HepG2 (cell line): ENCODE data around the gene MYL6B. TPM values are rescaled to one million over a fixed set of nuclear protein-coding genes. Genes with fewer than 3 reads are reported as not detected.

Experiments
- AHR ChIP-seq: IDR thresholded peaks from 2 replicates; pipeline ENCODE4 v1.6.1; 2018; ENCODE audit warnings: missing genetic modification reagents, missing compliant biosample characterization
- CC2D1A ChIP-seq: sonication (generic); formaldehyde crosslinking; IDR thresholded peaks from 2 replicates; pipeline ENCODE4 v1.8.1; 2023; ENCODE audit warnings: mild to moderate bottlenecking, missing genetic modification reagents
- POLR2A ChIP-seq, 2 experiments: IDR thresholded peaks; 2 replicates each; pipeline ENCODE4 v1.6.1; 2011; ENCODE audit warnings: low read depth in 2 of 2, low read length in 2 of 2, mild to moderate bottlenecking in 1 of 2, moderate library complexity in 1 of 2; ENCODE audit not compliant: insufficient read depth in 1 of 2
- POLR2G ChIP-seq: fragments of 200-400 bp; formaldehyde crosslinking; IDR thresholded peaks from 2 replicates; pipeline ENCODE4 v1.6.1; 2018; ENCODE audit warnings: mild to moderate bottlenecking, low read depth, low read length, moderate library complexity
- SETDB1 ChIP-seq: sonication (generic); formaldehyde crosslinking; IDR thresholded peaks from 2 replicates; pipeline ENCODE4 v1.5.1; 2020; ENCODE audit warnings: missing genetic modification reagents, mild to moderate bottlenecking, borderline replicate concordance
- SRSF4 ChIP-seq: fragments of 200-400 bp; formaldehyde crosslinking; IDR thresholded peaks from one replicate; pipeline ENCODE4 v1.6.1; 2018; ENCODE audit warnings: mild to moderate bottlenecking, low read depth, low read length, moderate library complexity; ENCODE audit not compliant: poor library complexity, severe bottlenecking
- TCF7L2 ChIP-seq: IDR thresholded peaks from 2 replicates; pipeline ENCODE4 v1.6.1; 2011; ENCODE audit warnings: mild to moderate bottlenecking, low read depth, low read length, moderate library complexity
- ZFP1 ChIP-seq: IDR thresholded peaks from 2 replicates; pipeline ENCODE4 v1.6.1; 2016
- ZFP36L2 ChIP-seq: sonication (generic); formaldehyde crosslinking; IDR thresholded peaks from 2 replicates; pipeline ENCODE4 v1.4.0; 2020; ENCODE audit warnings: missing genetic modification reagents
- ZMYM2 ChIP-seq: sonication (generic); formaldehyde crosslinking; IDR thresholded peaks from 2 replicates; pipeline ENCODE4 v1.8.0; 2022; ENCODE audit warnings: mild to moderate bottlenecking, missing genetic modification reagents
- ZNF20 ChIP-seq: sonication (generic); formaldehyde crosslinking; IDR thresholded peaks from 2 replicates; pipeline ENCODE4 v1.4.0; 2020; ENCODE audit warnings: mild to moderate bottlenecking, moderate library complexity, missing genetic modification reagents
- ZNF383 ChIP-seq: sonication (generic); formaldehyde crosslinking; IDR thresholded peaks from 2 replicates; pipeline ENCODE4 v1.4.0; 2020; ENCODE audit warnings: missing genetic modification reagents, mild to moderate bottlenecking, borderline replicate concordance
- polyA plus RNA-seq, 8 experiments: library from polyadenylated mRNA; depleted of rRNA in 3 of 8; stranded (reverse) in 7 of 8; unstranded in 1 of 8; fragments of >200 nt; fragmentation: Illumina TruSeq in 4 of 8; extraction: Trizol in 4 of 8; gene quantifications; 2 replicates each; pipeline versions ENCODE4 v1.2.1 to v1.2.3, GENCODE V29; 2011 to 2016; ENCODE audit warnings: low read depth in 4 of 8, missing spikeins in 1 of 8, mixed read lengths in 1 of 8; ENCODE audit not compliant: insufficient read depth in 1 of 8
- total RNA-seq, 5 experiments: library from RNA; depleted of rRNA; stranded (reverse); fragments of >200 nt; fragmentation: Illumina TruSeq; extraction: Trizol; gene quantifications; 2 replicates each; pipeline ENCODE4 v1.2.3, GENCODE V29; 2016; ENCODE audit warnings: low read depth in 1 of 5
- TF ChIP-seq, protein P1 (sequence below): sonication (generic); formaldehyde crosslinking; IDR thresholded peaks from 2 replicates; pipeline ENCODE4 v1.4.0; 2020; ENCODE audit warnings: missing genetic modification reagents
- TF ChIP-seq, protein P2 (sequence below): sonication (generic); formaldehyde crosslinking; IDR thresholded peaks from 2 replicates; pipeline ENCODE4 v1.8.0; 2023; ENCODE audit warnings: mild to moderate bottlenecking, missing genetic modification reagents
- TF ChIP-seq, protein P3 (sequence below): sonication (generic); formaldehyde crosslinking; IDR thresholded peaks from 2 replicates; pipeline ENCODE4 v1.4.0; 2020; ENCODE audit warnings: missing genetic modification reagents
- TF ChIP-seq, protein P4 (sequence below): sonication (generic); formaldehyde crosslinking; IDR thresholded peaks from 2 replicates; pipeline ENCODE4 v1.4.0; 2020; ENCODE audit warnings: low read depth, missing genetic modification reagents

The MYL6B gene
- total and polyA plus RNA-seq, 2 of the 13 experiments (the other 11 are each of a cell fraction or from before 2014, with no cell fraction given) = 75.7 to 88.7 TPM

DNA sequence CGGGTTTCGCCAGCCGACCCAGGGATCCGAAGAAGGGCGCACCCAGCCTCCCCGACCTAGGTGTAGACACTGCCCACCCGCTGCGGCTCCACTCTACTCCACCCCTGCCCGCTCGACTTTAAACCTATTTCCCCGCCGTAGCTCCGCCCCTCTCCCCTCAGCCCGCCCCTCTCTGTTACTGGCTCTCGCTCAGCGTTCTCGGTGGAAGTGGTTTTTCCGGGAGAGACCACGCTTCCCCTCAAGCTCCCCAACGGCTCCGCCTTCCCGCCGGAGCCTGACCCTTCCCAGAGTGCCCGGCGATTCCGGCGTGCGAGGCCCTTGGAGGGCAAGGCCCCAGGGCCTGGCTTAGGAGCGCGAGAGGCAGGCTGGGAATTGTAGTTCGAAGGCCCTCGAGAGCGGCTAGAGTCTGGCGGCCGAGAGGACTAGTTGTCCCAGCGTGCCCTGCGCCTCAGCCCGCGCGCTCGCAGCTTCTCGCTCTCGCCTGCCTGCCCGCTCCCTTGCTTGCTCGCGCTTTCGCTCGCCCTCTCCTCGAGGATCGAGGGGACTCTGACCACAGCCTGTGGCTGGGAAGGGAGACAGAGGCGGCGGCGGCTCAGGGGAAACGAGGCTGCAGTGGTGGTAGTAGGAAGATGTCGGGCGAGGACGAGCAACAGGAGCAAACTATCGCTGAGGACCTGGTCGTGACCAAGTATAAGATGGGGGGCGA is 48.1 kb upstream of the MYL6B start, which contains the start of gene PA2G4 (continued):
- TF ChIP-seq, protein P1, sequence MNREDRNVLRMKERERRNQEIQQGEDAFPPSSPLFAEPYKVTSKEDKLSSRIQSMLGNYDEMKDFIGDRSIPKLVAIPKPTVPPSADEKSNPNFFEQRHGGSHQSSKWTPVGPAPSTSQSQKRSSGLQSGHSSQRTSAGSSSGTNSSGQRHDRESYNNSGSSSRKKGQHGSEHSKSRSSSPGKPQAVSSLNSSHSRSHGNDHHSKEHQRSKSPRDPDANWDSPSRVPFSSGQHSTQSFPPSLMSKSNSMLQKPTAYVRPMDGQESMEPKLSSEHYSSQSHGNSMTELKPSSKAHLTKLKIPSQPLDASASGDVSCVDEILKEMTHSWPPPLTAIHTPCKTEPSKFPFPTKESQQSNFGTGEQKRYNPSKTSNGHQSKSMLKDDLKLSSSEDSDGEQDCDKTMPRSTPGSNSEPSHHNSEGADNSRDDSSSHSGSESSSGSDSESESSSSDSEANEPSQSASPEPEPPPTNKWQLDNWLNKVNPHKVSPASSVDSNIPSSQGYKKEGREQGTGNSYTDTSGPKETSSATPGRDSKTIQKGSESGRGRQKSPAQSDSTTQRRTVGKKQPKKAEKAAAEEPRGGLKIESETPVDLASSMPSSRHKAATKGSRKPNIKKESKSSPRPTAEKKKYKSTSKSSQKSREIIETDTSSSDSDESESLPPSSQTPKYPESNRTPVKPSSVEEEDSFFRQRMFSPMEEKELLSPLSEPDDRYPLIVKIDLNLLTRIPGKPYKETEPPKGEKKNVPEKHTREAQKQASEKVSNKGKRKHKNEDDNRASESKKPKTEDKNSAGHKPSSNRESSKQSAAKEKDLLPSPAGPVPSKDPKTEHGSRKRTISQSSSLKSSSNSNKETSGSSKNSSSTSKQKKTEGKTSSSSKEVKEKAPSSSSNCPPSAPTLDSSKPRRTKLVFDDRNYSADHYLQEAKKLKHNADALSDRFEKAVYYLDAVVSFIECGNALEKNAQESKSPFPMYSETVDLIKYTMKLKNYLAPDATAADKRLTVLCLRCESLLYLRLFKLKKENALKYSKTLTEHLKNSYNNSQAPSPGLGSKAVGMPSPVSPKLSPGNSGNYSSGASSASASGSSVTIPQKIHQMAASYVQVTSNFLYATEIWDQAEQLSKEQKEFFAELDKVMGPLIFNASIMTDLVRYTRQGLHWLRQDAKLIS (CRISPR knock-in tag) = no peak; the same call in none of the 2 replicates
- TF ChIP-seq AHR (CRISPR knock-in tag) = no peak; the same call in 1 of the 2 replicates
- no peak for TF ChIP-seq SETDB1
- TF ChIP-seq POLR2G = peak; percentile 98
- TF ChIP-seq POLR2A (IDR thresholded peaks at IDR 0.05; ENCODE audit: insufficient read depth in 1 of 2, low read depth in 2 of 2, low read length in 2 of 2) = peak; percentile 91
- TF ChIP-seq CC2D1A = no peak
- peak; percentile 89 for TF ChIP-seq ZFP1
- no peak for TF ChIP-seq ZMYM2 (CRISPR knock-in tag)
- TF ChIP-seq TCF7L2 = no peak
- TF ChIP-seq SRSF4 = peak; percentile 91
- TF ChIP-seq, protein P2, sequence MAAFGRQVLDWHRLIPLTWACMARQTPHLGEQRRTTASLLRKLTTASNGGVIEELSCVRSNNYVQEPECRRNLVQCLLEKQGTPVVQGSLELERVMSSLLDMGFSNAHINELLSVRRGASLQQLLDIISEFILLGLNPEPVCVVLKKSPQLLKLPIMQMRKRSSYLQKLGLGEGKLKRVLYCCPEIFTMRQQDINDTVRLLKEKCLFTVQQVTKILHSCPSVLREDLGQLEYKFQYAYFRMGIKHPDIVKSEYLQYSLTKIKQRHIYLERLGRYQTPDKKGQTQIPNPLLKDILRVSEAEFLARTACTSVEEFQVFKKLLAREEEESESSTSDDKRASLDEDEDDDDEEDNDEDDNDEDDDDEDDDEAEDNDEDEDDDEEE (CRISPR knock-in tag) = peak; percentile 92
- 0 out of 2 replicates have a peak, but pooled peaks have one; percentile 42 for TF ChIP-seq ZFP36L2 (CRISPR knock-in tag)
- TF ChIP-seq, protein P3, sequence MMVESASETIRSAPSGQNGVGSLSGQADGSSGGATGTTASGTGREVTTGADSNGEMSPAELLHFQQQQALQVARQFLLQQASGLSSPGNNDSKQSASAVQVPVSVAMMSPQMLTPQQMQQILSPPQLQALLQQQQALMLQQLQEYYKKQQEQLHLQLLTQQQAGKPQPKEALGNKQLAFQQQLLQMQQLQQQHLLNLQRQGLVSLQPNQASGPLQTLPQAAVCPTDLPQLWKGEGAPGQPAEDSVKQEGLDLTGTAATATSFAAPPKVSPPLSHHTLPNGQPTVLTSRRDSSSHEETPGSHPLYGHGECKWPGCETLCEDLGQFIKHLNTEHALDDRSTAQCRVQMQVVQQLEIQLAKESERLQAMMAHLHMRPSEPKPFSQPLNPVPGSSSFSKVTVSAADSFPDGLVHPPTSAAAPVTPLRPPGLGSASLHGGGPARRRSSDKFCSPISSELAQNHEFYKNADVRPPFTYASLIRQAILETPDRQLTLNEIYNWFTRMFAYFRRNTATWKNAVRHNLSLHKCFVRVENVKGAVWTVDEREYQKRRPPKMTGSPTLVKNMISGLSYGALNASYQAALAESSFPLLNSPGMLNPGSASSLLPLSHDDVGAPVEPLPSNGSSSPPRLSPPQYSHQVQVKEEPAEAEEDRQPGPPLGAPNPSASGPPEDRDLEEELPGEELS (CRISPR knock-in tag) = peak; percentile 46
- peak; percentile 70; the same call in 1 of the 2 replicates for TF ChIP-seq ZNF383 (CRISPR knock-in tag)
- TF ChIP-seq, protein P4, sequence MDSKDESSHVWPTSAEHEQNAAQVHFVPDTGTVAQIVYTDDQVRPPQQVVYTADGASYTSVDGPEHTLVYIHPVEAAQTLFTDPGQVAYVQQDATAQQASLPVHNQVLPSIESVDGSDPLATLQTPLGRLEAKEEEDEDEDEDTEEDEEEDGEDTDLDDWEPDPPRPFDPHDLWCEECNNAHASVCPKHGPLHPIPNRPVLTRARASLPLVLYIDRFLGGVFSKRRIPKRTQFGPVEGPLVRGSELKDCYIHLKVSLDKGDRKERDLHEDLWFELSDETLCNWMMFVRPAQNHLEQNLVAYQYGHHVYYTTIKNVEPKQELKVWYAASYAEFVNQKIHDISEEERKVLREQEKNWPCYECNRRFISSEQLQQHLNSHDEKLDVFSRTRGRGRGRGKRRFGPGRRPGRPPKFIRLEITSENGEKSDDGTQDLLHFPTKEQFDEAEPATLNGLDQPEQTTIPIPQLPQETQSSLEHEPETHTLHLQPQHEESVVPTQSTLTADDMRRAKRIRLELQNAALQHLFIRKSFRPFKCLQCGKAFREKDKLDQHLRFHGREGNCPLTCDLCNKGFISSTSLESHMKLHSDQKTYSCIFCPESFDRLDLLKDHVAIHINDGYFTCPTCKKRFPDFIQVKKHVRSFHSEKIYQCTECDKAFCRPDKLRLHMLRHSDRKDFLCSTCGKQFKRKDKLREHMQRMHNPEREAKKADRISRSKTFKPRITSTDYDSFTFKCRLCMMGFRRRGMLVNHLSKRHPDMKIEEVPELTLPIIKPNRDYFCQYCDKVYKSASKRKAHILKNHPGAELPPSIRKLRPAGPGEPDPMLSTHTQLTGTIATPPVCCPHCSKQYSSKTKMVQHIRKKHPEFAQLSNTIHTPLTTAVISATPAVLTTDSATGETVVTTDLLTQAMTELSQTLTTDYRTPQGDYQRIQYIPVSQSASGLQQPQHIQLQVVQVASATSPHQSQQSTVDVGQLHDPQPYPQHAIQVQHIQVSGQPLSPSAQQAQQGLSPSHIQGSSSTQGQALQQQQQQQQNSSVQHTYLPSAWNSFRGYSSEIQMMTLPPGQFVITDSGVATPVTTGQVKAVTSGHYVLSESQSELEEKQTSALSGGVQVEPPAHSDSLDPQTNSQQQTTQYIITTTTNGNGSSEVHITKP = peak; percentile 87
- TF ChIP-seq ZNF20 (CRISPR knock-in tag) = no peak
